Right lobe of liver (tissue), 6 donors: ENCODE results near the gene S1PR4. TPM values are rescaled to one million over a fixed set of nuclear protein-coding genes. Genes with fewer than 3 reads are reported as not detected.

Experiments
- ATAC-seq, 4 donors: fragments of 200-7000 bp; cut with Tn5 transposase; one replicate each; pipeline ENCODE4 v1.9.1; 2020; ENCODE audit warnings: mild to moderate bottlenecking in 4 of 4, moderate library complexity in 4 of 4
- DNase-seq, 3 donors: peaks; one replicate each; pipeline ENCODE4 v3.0.0-alpha.2; 2020
- H3K27ac ChIP-seq, 3 donors: fragments of 200-600 bp; one replicate each; pipeline ENCODE4 v1.8.0; 2022
- H3K27me3 ChIP-seq, 2 donors: fragments of 200-600 bp; one replicate each; pipeline ENCODE4 v1.8.0; 2022
- H3K36me3 ChIP-seq, 4 donors: fragments of 200-600 bp; sonication (generic) in 1 of 4; one replicate each; pipeline versions ENCODE4 v1.5.1 to v1.8.0; 2017 to 2022; ENCODE audit warnings: control low read depth in 1 of 4
- H3K4me1 ChIP-seq, 4 donors: fragments of 200-600 bp; sonication (generic) in 1 of 4; one replicate each; pipeline versions ENCODE4 v1.5.1 to v1.8.0; 2017 to 2022; ENCODE audit warnings: control low read depth in 1 of 4
- H3K4me3 ChIP-seq, 3 donors: fragments of 200-600 bp; one replicate each; pipeline ENCODE4 v1.8.0; 2022
- H3K9me3 ChIP-seq, 4 donors: fragments of 200-600 bp; sonication (generic) in 1 of 4; one replicate each; pipeline versions ENCODE4 v1.5.1 to v1.8.0; 2017 to 2022; ENCODE audit warnings: control low read depth in 1 of 4
- POLR2A ChIP-seq: fragments of 450-650 bp; IDR thresholded peaks from one replicate; pipeline ENCODE4 v1.6.1; 2017; ENCODE audit warnings: antibody characterized with exemption, mild to moderate bottlenecking
- WGBS: methylation state at CpG from one replicate; pipeline ENCODE4 v1.1.6; 2018; ENCODE audit warnings: low coverage, low lambda C conversion rate; ENCODE audit not compliant: insufficient coverage; ENCODE audit errors: missing lambda C conversion rate; 5-methylcytosine and 5-hydroxymethylcytosine counted together
- intact Hi-C, 2 donors: fragments of 100-400 bp; cut with DNase I; formaldehyde crosslinking; loops; one replicate each; pipeline versions ENCODE4 v1.11.2 to v1.14.1; 2022
- total RNA-seq, 6 experiments: library from RNA; depleted of rRNA in 2 of 6; stranded (reverse); fragments of >200 nt in 2 of 6; fragmentation: NEBNext Ultra II Directional in 3 of 6; extraction: Animal tissue kit (Norgen Biotek cat#: 25700) in 3 of 6; gene quantifications; one replicate each; pipeline versions ENCODE4 v1.1.0 to v1.2.4, GENCODE V29; 2016 to 2023
- TF ChIP-seq, protein P1 (sequence below), 4 donors: fragments of 200-600 bp in 3 of 4; fragments of 450-650 bp in 1 of 4; IDR thresholded peaks; one replicate each; pipeline versions ENCODE4 v1.5.1 to v1.8.0; 2016 to 2022; ENCODE audit warnings: antibody characterized with exemption in 4 of 4, mild to moderate bottlenecking in 2 of 4
- donor health status: DM: no; HTN: yes; CAD: no.
- donor health status: DM: no; HTN: no; CAD: no.
- donor health status: DM: no; HTN: no; CAD: no.
- donor health status: DM: no; HTN: yes; CAD: no.
- donor health status: DM: no; HTN: yes; CAD: no.

Gene S1PR4
- total RNA-seq, 6 experiments from 2014 or later: 0.53 to 2.2 (median 0.97) TPM

DNA sequence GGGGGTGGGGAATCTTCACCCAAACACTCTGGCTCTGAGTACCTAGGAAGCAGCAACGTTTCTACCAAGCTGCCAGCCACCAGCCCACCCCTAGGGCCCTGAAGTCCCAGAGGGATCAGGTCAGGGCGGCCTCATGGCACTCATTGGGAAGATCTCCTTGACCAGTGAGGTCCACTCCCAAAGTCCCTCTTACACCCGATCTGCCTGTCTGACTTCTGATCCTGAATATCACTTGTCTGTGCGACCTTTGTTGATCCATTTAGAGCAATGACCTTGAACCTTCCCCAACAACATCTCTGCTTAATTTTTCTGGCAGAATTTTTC lies 44.8 kb upstream of the S1PR4 start:
- ATAC-seq: no peak
- Histone ChIP-seq H3K9me3 (no peaks in the 10 kb centered on the region), H3K4me3 (no peak overlapping the region), H3K4me1 (no peaks in the 10 kb centered on the region), H3K27ac (peak overlapping the region in 2 of 3 donors; percentile 5 to 24), H3K27me3 (no peaks in the 10 kb centered on the region), H3K36me3 (no peaks in the 10 kb centered on the region)
- no peak for DNase-seq
- 11% methylated on average over 3 of the region's 4 CpGs for WGBS
- intact Hi-C loops: no loop called here
- TF ChIP-seq, protein P1, sequence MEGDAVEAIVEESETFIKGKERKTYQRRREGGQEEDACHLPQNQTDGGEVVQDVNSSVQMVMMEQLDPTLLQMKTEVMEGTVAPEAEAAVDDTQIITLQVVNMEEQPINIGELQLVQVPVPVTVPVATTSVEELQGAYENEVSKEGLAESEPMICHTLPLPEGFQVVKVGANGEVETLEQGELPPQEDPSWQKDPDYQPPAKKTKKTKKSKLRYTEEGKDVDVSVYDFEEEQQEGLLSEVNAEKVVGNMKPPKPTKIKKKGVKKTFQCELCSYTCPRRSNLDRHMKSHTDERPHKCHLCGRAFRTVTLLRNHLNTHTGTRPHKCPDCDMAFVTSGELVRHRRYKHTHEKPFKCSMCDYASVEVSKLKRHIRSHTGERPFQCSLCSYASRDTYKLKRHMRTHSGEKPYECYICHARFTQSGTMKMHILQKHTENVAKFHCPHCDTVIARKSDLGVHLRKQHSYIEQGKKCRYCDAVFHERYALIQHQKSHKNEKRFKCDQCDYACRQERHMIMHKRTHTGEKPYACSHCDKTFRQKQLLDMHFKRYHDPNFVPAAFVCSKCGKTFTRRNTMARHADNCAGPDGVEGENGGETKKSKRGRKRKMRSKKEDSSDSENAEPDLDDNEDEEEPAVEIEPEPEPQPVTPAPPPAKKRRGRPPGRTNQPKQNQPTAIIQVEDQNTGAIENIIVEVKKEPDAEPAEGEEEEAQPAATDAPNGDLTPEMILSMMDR (IDR thresholded peaks at IDR 0.05): no peak
- TF ChIP-seq POLR2A: no peak

- WGBS: 55% methylated on average over 12 of the region's 40 CpGs
- Histone ChIP-seq H3K4me3 (peak within 1 kb of the TSS; percentile 6 to 27 (median 18)), H3K27ac (peak within 1 kb of the TSS in 2 of 3 donors; percentile 37 to 80), H3K36me3 (no peaks in the 10 kb centered on the region), H3K9me3 (no peaks in the 10 kb centered on the region), H3K27me3 (no peaks in the 10 kb centered on the region), H3K4me1 (no peaks in the 10 kb centered on the region)
- ATAC-seq: peak; percentile 30 to 67 (median 54)
- intact Hi-C loops: no loop called here
- DNase-seq: no peak
- no peak for TF ChIP-seq POLR2A
- TF ChIP-seq, protein P1 (IDR thresholded peaks at IDR 0.05): no peak
These were observed 42.4 kb upstream of the S1PR4 start, which contains the start of gene GNA15 for GRCh38 chr19:3135961-3136683. Gene GNA15, plus strand, starts transcription at chr19:3136033. Its CDS starts 418 bp downstream, at chr19:3136451.

DNA sequence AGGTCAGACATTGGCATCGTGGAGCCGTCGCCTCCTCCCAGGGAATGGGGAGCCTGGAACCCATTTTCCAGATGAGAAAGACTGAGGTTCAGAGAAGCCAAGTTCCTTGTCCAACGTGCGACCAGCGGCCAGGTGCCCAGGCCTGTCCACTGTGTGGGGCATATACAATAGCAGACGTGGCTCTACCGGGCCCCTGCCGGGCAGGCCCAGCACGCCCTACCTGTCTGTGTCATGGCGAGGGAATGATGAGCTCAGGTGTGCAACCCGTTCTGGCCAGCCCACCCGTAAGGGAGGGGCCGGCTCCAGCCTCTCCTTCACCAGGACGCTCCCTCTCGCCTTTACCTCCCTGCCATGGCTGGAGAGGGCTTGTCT lies 41.9 kb upstream of the S1PR4 start:
- Histone ChIP-seq H3K27me3 (no peaks in the 10 kb centered on the region), H3K4me1 (no peaks in the 10 kb centered on the region), H3K9me3 (no peaks in the 10 kb centered on the region), H3K4me3 (peak overlapping the region; percentile 6 to 27 (median 18)), H3K36me3 (no peaks in the 10 kb centered on the region), H3K27ac (peak overlapping the region in 2 of 3 donors; percentile 29 to 80)
- 40% methylated on average over 2 of the region's 16 CpGs for WGBS
- TF ChIP-seq, protein P1 (IDR thresholded peaks at IDR 0.05): no peak
- TF ChIP-seq POLR2A: no peak
- DNase-seq (no peak), ATAC-seq (peak in 1 of 4 donors; percentile 14)
- intact Hi-C loops: no loop called here

- Histone ChIP-seq H3K36me3 (no peaks in the 10 kb centered on the region), H3K27me3 (no peaks in the 10 kb centered on the region), H3K4me1 (no peaks in the 10 kb centered on the region), H3K9me3 (no peaks in the 10 kb centered on the region), H3K4me3 (peak overlapping the region in 1 of 3 donors; percentile 18), H3K27ac (peak overlapping the region in 2 of 3 donors; percentile 29 to 80)
- intact Hi-C loops: no loop called here
- ATAC-seq (peak in 2 of 4 donors; percentile 7 to 34), DNase-seq (no peak)
- WGBS: 15% methylated on average over 5 of the region's 7 CpGs
- TF ChIP-seq, protein P1 (IDR thresholded peaks at IDR 0.05): no peak
- no peak for TF ChIP-seq POLR2A
These were observed 41.5 kb upstream of the S1PR4 start for GRCh38 chr19:3137119-3137518.
